NCI-H2227 (cell line): ENCODE measurements around the gene DYSF.
"Not testable (repeated sequence)": the region's sequence is repeated elsewhere in the genome, so short reads cannot be mapped to it uniquely, and the experiment has no call there.

ENCODE experiments used
- DNase-seq: peaks from one replicate; lab custom pipeline; 2025; ENCODE audit not compliant: unreplicated experiment; lab: John Stamatoyannopoulos, UW

The DYSF gene

GRCh38 chr2:71469403-71470398 lies 16.3 kb downstream of the DYSF start:
- no peak for DNase-seq

GRCh38 chr2:71471276-71471675 lies 17.9 kb downstream of the DYSF start:
- DNase-seq, result no peak

GRCh38 chr2:71472019-71472418 lies 18.7 kb downstream of the DYSF start:
- DNase-seq, result no peak

- DNase-seq, result no peak
Measured at GRCh38 chr2:71473346-71474031, 20.1 kb downstream of the DYSF start.

- no peak for DNase-seq
Measured at GRCh38 chr2:71474116-71474743, 20.9 kb downstream of the DYSF start.

GRCh38 chr2:71474744-71475397 lies 21.5 kb downstream of the DYSF start:
- DNase-seq, result no peak

- DNase-seq, result no peak
Measured at GRCh38 chr2:71476495-71476894, 23.1 kb downstream of the DYSF start.

- DNase-seq, result no peak
Measured at GRCh38 chr2:71477231-71477691, 23.9 kb downstream of the DYSF start.

GRCh38 chr2:71478806-71479205 lies 25.4 kb downstream of the DYSF start:
- DNase-seq, result no peak

- DNase-seq, result no peak
Measured at GRCh38 chr2:71479261-71479660, 25.9 kb downstream of the DYSF start.

- no peak for DNase-seq
Measured at GRCh38 chr2:71481111-71481510, 27.8 kb downstream of the DYSF start.

GRCh38 chr2:71482055-71482454 lies 28.7 kb downstream of the DYSF start:
- no peak for DNase-seq

GRCh38 chr2:71483246-71483645 lies 29.9 kb downstream of the DYSF start:
- DNase-seq, result no peak

- DNase-seq, result no peak
Measured at GRCh38 chr2:71484354-71484753, 31.0 kb downstream of the DYSF start.

- no peak for DNase-seq
Measured at GRCh38 chr2:71486881-71487640, 33.7 kb downstream of the DYSF start.

- DNase-seq, result not testable (repeated sequence)
Measured at GRCh38 chr2:71491551-71491950, 38.2 kb downstream of the DYSF start.

GRCh38 chr2:71492112-71492511 lies 38.8 kb downstream of the DYSF start:
- DNase-seq, result no peak

- DNase-seq, result no peak
Measured at GRCh38 chr2:71494091-71494490, 40.7 kb downstream of the DYSF start.

GRCh38 chr2:71494523-71495155 lies 41.3 kb downstream of the DYSF start:
- no peak for DNase-seq
